PC-9 (cell line): ENCODE data around the gene NT5DC1.

ENCODE experiments used
- CTCF ChIP-seq: fragments of 200-600 bp; sonication (generic); conservative IDR thresholded peaks from 2 replicates; pipeline ENCODE4 v1.6.1; 2017; ENCODE audit warnings: mixed run types, antibody characterized with exemption, mild to moderate bottlenecking, moderate library complexity
- EZH2 ChIP-seq: fragments of 200-600 bp; sonication (generic); IDR thresholded peaks from 2 replicates; pipeline ENCODE4 v1.8.0; 2017; ENCODE audit warnings: antibody characterized with exemption, low read depth

- TF ChIP-seq CTCF (no peak), EZH2 (no peak)
Observed at GRCh38 chr6:116101790-116102189, 1.1 kb downstream of the NT5DC1 start.
